Mesenchymal stem cell (in vitro differentiated cells and primary cell): ENCODE results near the gene BCL2. TPM values are rescaled to one million over a fixed set of nuclear protein-coding genes. Genes with fewer than 3 reads are reported as not detected.

ENCODE experiments used
- DNase-seq: peaks from one replicate; pipeline ENCODE4 v3.0.0-alpha.2; 2013
- H2AFZ ChIP-seq: one replicate; pipeline ENCODE4 v1.6.1; 2013; ENCODE audit warnings: low read depth, mild to moderate bottlenecking, control low read depth, inconsistent platforms, low read length, moderate library complexity
- H2AK5ac ChIP-seq: 2 replicates; pipeline ENCODE4 v1.6.1; 2013; ENCODE audit warnings: low read length, moderate library complexity, mild to moderate bottlenecking, inconsistent platforms; ENCODE audit not compliant: severe bottlenecking
- H2BK120ac ChIP-seq: one replicate; pipeline ENCODE4 v1.6.1; 2013; ENCODE audit warnings: low read depth, mild to moderate bottlenecking, inconsistent platforms, low read length, moderate library complexity
- H2BK12ac ChIP-seq, 2 experiments: one replicate each; pipeline ENCODE4 v1.6.1; 2013; ENCODE audit warnings: inconsistent platforms in 2 of 2, low read length in 2 of 2, mild to moderate bottlenecking in 2 of 2, moderate library complexity in 2 of 2, control low read depth in 1 of 2
- H2BK15ac ChIP-seq: one replicate; pipeline ENCODE4 v1.6.1; 2013; ENCODE audit warnings: mild to moderate bottlenecking, low read depth, inconsistent platforms; ENCODE audit not compliant: poor library complexity, severe bottlenecking
- H2BK5ac ChIP-seq: 2 replicates; pipeline ENCODE4 v1.6.1; 2013; ENCODE audit warnings: low read depth, mild to moderate bottlenecking, low read length, control low read depth, inconsistent platforms; ENCODE audit not compliant: poor library complexity, severe bottlenecking
- H3K14ac ChIP-seq, 2 experiments: one replicate each; pipeline ENCODE4 v1.6.1; 2013; ENCODE audit warnings: inconsistent platforms in 2 of 2, low read length in 2 of 2, control low read depth in 1 of 2, mild to moderate bottlenecking in 1 of 2, moderate library complexity in 1 of 2
- H3K18ac ChIP-seq, 2 experiments: one replicate each; pipeline ENCODE4 v1.6.1; 2013; ENCODE audit warnings: inconsistent platforms in 2 of 2, low read length in 2 of 2, control low read depth in 1 of 2, low read depth in 1 of 2, mild to moderate bottlenecking in 1 of 2
- H3K23ac ChIP-seq, 2 experiments: one replicate each; pipeline ENCODE4 v1.6.1; 2013; ENCODE audit warnings: inconsistent platforms in 2 of 2, low read length in 2 of 2, mild to moderate bottlenecking in 2 of 2, moderate library complexity in 2 of 2, control low read depth in 1 of 2
- H3K27ac ChIP-seq: 2 replicates; pipeline ENCODE4 v1.5.1; 2013; ENCODE audit warnings: mild to moderate bottlenecking, moderate library complexity, low read length, control low read depth, inconsistent platforms; ENCODE audit not compliant: poor library complexity, severe bottlenecking
- H3K27me3 ChIP-seq, 2 experiments: 2 replicates each; pipeline versions ENCODE4 v1.6.1 to v1.7.0; 2013; ENCODE audit warnings: low read length in 2 of 2, mild to moderate bottlenecking in 2 of 2, moderate library complexity in 2 of 2, control low read depth in 1 of 2, inconsistent platforms in 1 of 2; ENCODE audit not compliant: control insufficient read depth in 1 of 2, insufficient read depth in 1 of 2
- H3K36me3 ChIP-seq, 2 experiments: 2 replicates each; pipeline versions ENCODE4 v1.6.1 to v1.7.0; 2013; ENCODE audit warnings: low read length in 2 of 2, control low read depth in 1 of 2, inconsistent platforms in 1 of 2, low read depth in 1 of 2, mild to moderate bottlenecking in 1 of 2; ENCODE audit not compliant: insufficient read depth in 2 of 2, control insufficient read depth in 1 of 2
- H3K4ac ChIP-seq, 2 experiments: one replicate each; pipeline ENCODE4 v1.6.1; 2013; ENCODE audit warnings: inconsistent platforms in 2 of 2, low read length in 2 of 2, mild to moderate bottlenecking in 2 of 2, moderate library complexity in 2 of 2, control low read depth in 1 of 2, low read depth in 1 of 2
- H3K4me1 ChIP-seq: 2 replicates; pipeline ENCODE4 v1.6.1; 2013; ENCODE audit warnings: low read depth, low read length, control low read depth; ENCODE audit not compliant: control insufficient read depth, insufficient read depth
- H3K4me2 ChIP-seq: 2 replicates; pipeline ENCODE4 v1.6.1; 2013; ENCODE audit warnings: low read length, mild to moderate bottlenecking, inconsistent platforms; ENCODE audit not compliant: poor library complexity, severe bottlenecking
- H3K4me3 ChIP-seq, 2 experiments: 2 replicates each; pipeline versions ENCODE4 v1.5.1 to v1.7.0; 2013; ENCODE audit warnings: low read length in 2 of 2, mild to moderate bottlenecking in 2 of 2, control low read depth in 1 of 2, low read depth in 1 of 2; ENCODE audit not compliant: insufficient read depth in 1 of 2
- H3K79me1 ChIP-seq: replicated peaks from 2 replicates; pipeline ENCODE4 v1.6.1; 2013; ENCODE audit warnings: mild to moderate bottlenecking, control low read depth, low read length, inconsistent platforms; ENCODE audit not compliant: poor library complexity, severe bottlenecking
- H3K9ac ChIP-seq: 2 replicates; pipeline ENCODE4 v1.7.0; 2013; ENCODE audit warnings: mild to moderate bottlenecking, low read length, moderate library complexity
- H3K9me3 ChIP-seq: 2 replicates; pipeline ENCODE4 v1.7.0; 2013; ENCODE audit warnings: mild to moderate bottlenecking, low read length; ENCODE audit not compliant: control insufficient read depth
- H4K8ac ChIP-seq: one replicate; pipeline ENCODE4 v1.6.1; 2013; ENCODE audit warnings: inconsistent platforms, mild to moderate bottlenecking, low read length, moderate library complexity
- H4K91ac ChIP-seq: one replicate; pipeline ENCODE4 v1.6.1; 2013; ENCODE audit warnings: mild to moderate bottlenecking, low read length, inconsistent platforms
- WGBS: methylation state at CpG from one replicate; pipeline ENCODE4 v1.1.7; 2013; ENCODE audit warnings: mixed read lengths; 5-methylcytosine and 5-hydroxymethylcytosine counted together
- small RNA-seq: library from polyadenylated mRNA; stranded (forward); fragments of <200 nt; extraction: miRNeasy Mini kit (QIAGEN cat#:217004); gene quantifications from one replicate; pipeline ENCODE3, GENCODE V24; 2013; ENCODE audit warnings: low read depth

BCL2 gene

GRCh38 chr18:63073481-63073880 is 246.1 kb downstream of the BCL2 start:
- Histone ChIP-seq H2BK120ac (no peak overlapping the region), H3K4me1 (no peaks in the 10 kb centered on the region), H4K8ac (no peak overlapping the region), H3K18ac (no peak overlapping the region), H4K91ac (no peak overlapping the region), H2BK15ac (no peak overlapping the region), H3K27me3 (peaks cover 0 to 13% of the 10 kb centered on the region in 2 experiments), H3K4ac (no peak overlapping the region), H2AFZ (no peak overlapping the region), H2AK5ac (no peak overlapping the region), H3K23ac (no peak overlapping the region), H3K4me2 (no peak overlapping the region), H2BK12ac (no peak overlapping the region), H2BK5ac (no peak overlapping the region), H3K9me3 (no peaks in the 10 kb centered on the region), H3K14ac (no peak overlapping the region), H3K27ac (no peak overlapping the region), H3K4me3 (no peak overlapping the region), H3K79me1 (no peaks in the 10 kb centered on the region), H3K36me3 (no peaks in the 10 kb centered on the region), H3K9ac (no peak overlapping the region)
- WGBS, result 92% methylated on average over 1 of the region's 2 CpGs
- no peak for DNase-seq

Small RNA genes lying within 50 kb of the gene (small RNA-seq; reads per million reads assigned to genes)
- gene AC022726.1, result not detected
